Measurements from ENCODE around the gene LYZL4.

DNA sequence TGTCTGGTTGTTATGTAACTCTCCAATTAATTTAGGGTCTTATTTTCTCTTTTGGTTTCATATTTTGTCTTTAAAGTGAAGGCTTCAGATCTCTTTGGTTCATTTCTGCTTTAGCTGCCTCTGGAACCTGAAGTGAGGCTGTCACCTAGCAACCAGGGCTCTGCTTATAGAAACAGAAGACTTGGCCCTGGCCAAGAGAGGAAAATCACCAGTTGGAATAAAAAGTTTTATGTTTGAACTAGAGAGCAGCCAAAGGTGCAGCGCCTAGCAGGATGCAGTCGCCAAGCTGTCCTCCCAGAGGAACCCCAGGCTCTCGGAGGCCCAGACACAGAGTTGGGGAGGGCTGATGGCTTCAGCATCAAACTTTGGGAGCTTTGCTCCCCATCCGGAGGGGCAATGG, 41.1 kb downstream of the LYZL4 start:
- TF ChIP-seq POLR2AphosphoS5 (IDR thresholded peaks at IDR 0.05; ENCODE audit: low read depth, low read length) = no peak
- TF ChIP-seq, protein P1, sequence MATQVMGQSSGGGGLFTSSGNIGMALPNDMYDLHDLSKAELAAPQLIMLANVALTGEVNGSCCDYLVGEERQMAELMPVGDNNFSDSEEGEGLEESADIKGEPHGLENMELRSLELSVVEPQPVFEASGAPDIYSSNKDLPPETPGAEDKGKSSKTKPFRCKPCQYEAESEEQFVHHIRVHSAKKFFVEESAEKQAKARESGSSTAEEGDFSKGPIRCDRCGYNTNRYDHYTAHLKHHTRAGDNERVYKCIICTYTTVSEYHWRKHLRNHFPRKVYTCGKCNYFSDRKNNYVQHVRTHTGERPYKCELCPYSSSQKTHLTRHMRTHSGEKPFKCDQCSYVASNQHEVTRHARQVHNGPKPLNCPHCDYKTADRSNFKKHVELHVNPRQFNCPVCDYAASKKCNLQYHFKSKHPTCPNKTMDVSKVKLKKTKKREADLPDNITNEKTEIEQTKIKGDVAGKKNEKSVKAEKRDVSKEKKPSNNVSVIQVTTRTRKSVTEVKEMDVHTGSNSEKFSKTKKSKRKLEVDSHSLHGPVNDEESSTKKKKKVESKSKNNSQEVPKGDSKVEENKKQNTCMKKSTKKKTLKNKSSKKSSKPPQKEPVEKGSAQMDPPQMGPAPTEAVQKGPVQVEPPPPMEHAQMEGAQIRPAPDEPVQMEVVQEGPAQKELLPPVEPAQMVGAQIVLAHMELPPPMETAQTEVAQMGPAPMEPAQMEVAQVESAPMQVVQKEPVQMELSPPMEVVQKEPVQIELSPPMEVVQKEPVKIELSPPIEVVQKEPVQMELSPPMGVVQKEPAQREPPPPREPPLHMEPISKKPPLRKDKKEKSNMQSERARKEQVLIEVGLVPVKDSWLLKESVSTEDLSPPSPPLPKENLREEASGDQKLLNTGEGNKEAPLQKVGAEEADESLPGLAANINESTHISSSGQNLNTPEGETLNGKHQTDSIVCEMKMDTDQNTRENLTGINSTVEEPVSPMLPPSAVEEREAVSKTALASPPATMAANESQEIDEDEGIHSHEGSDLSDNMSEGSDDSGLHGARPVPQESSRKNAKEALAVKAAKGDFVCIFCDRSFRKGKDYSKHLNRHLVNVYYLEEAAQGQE (IDR thresholded peaks at IDR 0.05; ENCODE audit: insufficient read depth in 1 of 2, low read depth in 2 of 2, low read length in 1 of 2) = no peak
